Neural crest cell (in vitro differentiated cells): ENCODE data around the gene PRSS27. TPM values are rescaled to one million over a fixed set of nuclear protein-coding genes. Genes with fewer than 3 reads are reported as not detected.

ENCODE experiments used
- DNase-seq: peaks from one replicate; pipeline ENCODE4 v3.0.0; 2021; ENCODE audit warnings: low read depth, mixed read lengths, low spot score
- H3K27ac Mint-ChIP-seq: one replicate; pipeline ENCODE4 v1.8.0; 2021; ENCODE audit warnings: mild to moderate bottlenecking, mixed read lengths; ENCODE audit not compliant: unreplicated experiment
- H3K27me3 Mint-ChIP-seq: 2 replicates; pipeline ENCODE4 v1.8.0; 2021; ENCODE audit warnings: low read depth, mild to moderate bottlenecking, mixed read lengths
- H3K36me3 Mint-ChIP-seq: 2 replicates; pipeline ENCODE4 v1.8.0; 2021; ENCODE audit warnings: low read depth, mild to moderate bottlenecking, mixed read lengths
- H3K4me1 Mint-ChIP-seq: 2 replicates; pipeline ENCODE4 v1.8.0; 2021; ENCODE audit warnings: mixed read lengths
- H3K4me3 Mint-ChIP-seq: one replicate; pipeline ENCODE4 v1.8.0; 2021; ENCODE audit warnings: mild to moderate bottlenecking, mixed read lengths
- H3K9me3 Mint-ChIP-seq: 2 replicates; pipeline ENCODE4 v1.8.0; 2021; ENCODE audit warnings: mixed read lengths
- total RNA-seq: library from RNA; stranded (reverse); gene quantifications from 2 replicates; pipeline ENCODE4 v1.2.1, GENCODE V29; 2021
- TF ChIP-seq, protein P1 (sequence below): fragments of 200-600 bp; sonication (generic); conservative IDR thresholded peaks from 2 replicates; pipeline ENCODE4 v1.5.0; 2021; ENCODE audit warnings: antibody characterized with exemption, mild to moderate bottlenecking

PRSS27 gene
- total RNA-seq, 1 donor from 2014 or later, result 7.8 TPM

- H3K9me3 Mint-ChIP-seq, result no peaks in the 10 kb centered on the region
- no peak overlapping the region for H3K27ac Mint-ChIP-seq
- no peaks in the 10 kb centered on the region for H3K4me1 Mint-ChIP-seq
- H3K4me3 Mint-ChIP-seq, result no peak overlapping the region
- TF ChIP-seq, protein P1, sequence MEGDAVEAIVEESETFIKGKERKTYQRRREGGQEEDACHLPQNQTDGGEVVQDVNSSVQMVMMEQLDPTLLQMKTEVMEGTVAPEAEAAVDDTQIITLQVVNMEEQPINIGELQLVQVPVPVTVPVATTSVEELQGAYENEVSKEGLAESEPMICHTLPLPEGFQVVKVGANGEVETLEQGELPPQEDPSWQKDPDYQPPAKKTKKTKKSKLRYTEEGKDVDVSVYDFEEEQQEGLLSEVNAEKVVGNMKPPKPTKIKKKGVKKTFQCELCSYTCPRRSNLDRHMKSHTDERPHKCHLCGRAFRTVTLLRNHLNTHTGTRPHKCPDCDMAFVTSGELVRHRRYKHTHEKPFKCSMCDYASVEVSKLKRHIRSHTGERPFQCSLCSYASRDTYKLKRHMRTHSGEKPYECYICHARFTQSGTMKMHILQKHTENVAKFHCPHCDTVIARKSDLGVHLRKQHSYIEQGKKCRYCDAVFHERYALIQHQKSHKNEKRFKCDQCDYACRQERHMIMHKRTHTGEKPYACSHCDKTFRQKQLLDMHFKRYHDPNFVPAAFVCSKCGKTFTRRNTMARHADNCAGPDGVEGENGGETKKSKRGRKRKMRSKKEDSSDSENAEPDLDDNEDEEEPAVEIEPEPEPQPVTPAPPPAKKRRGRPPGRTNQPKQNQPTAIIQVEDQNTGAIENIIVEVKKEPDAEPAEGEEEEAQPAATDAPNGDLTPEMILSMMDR, result no peak
- no peaks in the 10 kb centered on the region for H3K36me3 Mint-ChIP-seq
- H3K27me3 Mint-ChIP-seq, result no peaks in the 10 kb centered on the region
- no peak for DNase-seq
Measured at GRCh38 chr16:2709588-2709984, 10.4 kb downstream of the PRSS27 start.

- Mint-ChIP-seq H3K27ac (no peak overlapping the region), H3K4me3 (no peak overlapping the region), H3K9me3 (no peaks in the 10 kb centered on the region), H3K27me3 (no peaks in the 10 kb centered on the region), H3K36me3 (no peaks in the 10 kb centered on the region), H3K4me1 (no peaks in the 10 kb centered on the region)
- TF ChIP-seq, protein P1, result no peak
- DNase-seq, result no peak
Measured at GRCh38 chr16:2708955-2709587, 11.0 kb downstream of the PRSS27 start.

- TF ChIP-seq, protein P1, result no peak
- Mint-ChIP-seq H3K4me3 (no peak overlapping the region), H3K4me1 (no peaks in the 10 kb centered on the region), H3K27ac (no peak overlapping the region), H3K36me3 (no peaks in the 10 kb centered on the region), H3K9me3 (no peaks in the 10 kb centered on the region), H3K27me3 (no peaks in the 10 kb centered on the region)
- no peak for DNase-seq
Measured at GRCh38 chr16:2708290-2708639, 11.8 kb downstream of the PRSS27 start.

DNA sequence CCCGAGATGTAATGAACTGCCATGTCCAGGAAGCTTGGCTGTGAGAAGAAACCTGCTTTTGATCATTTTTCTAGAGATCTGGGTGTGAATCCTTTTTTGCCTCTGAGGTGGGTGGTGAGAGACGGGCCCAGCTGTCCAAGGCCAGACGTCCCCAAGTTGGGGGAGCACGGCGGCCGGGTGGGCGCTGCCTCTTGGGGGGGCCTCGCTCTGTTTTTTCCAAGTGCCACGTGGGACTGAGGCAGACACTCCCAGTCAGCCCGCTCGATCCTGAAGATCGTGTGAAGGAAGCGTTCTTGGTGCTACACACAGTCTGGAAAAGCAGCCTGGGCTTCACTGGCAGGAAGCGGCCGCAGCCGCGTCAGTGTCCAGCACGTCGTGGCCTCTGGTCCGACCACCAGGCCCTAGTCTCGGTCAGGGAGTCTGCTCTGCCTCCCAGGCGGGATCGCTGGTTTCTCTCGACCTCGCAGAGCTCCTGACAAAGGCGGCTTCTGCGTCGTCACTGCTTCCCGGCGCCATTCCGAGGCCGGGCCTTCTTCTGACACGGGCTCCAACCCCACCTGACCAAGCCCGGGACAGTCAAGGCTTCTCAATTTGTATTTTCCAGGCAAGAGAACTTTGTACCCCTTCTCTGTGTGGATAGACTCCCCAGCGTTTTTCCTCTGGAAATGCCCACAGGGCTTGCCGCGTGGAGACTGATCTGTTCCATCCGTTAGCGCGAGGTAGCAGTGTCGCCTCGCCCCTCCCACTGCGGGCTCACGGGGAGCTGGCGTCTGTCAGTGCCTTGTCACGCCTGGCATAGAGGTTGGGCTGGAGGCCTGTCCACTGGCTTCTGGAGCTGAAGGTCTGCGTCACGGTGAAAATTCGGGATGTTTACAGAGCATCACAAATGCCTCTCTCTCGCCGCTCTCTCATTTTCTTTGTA lies 12.4 kb downstream of the PRSS27 start:
- H3K36me3 Mint-ChIP-seq, result no peaks in the 10 kb centered on the region
- no peak for DNase-seq
- H3K27ac Mint-ChIP-seq, result no peak overlapping the region
- H3K4me3 Mint-ChIP-seq, result no peak overlapping the region
- H3K27me3 Mint-ChIP-seq, result no peaks in the 10 kb centered on the region
- TF ChIP-seq, protein P1, result no peak
- no peaks in the 10 kb centered on the region for H3K9me3 Mint-ChIP-seq
- no peaks in the 10 kb centered on the region for H3K4me1 Mint-ChIP-seq

DNA sequence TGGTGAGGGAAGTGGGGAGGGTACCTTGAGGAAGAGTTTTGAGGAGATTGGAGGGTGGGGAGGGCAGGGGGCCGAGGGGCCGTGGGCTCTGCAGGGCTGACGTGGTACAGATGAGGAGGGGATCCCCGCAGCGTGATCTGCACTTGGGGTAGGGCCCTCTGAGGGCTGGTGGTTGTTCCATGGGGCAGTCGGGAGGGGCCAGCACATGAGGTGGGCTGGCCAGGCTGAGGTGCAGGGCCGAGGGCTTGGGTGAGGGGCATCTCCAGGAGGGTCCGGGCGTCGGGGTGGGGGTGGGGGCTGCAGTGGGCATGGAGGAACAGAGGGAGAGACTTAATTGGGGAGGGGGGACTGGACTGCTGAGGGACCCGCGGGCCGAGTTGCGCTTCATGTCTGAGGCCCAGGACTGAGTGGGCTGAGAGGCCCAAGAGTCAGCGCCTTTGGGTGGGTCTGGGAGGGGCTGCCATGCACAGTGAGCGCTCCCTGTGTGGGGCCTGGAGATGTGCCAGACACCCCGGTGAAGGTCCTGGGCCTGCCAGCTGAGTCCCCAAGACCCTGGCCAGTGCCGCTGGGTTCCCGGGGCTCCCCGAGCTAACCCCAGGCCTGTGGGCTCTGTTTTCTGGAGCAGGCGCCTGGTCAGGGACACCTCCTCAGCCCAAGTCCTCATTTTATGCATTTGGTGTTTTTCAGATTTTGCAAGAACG lies 13.3 kb downstream of the PRSS27 start:
- no peaks in the 10 kb centered on the region for H3K27me3 Mint-ChIP-seq
- no peaks in the 10 kb centered on the region for H3K9me3 Mint-ChIP-seq
- H3K4me3 Mint-ChIP-seq, result no peak overlapping the region
- no peak overlapping the region for H3K27ac Mint-ChIP-seq
- H3K36me3 Mint-ChIP-seq, result no peaks in the 10 kb centered on the region
- DNase-seq, result no peak
- H3K4me1 Mint-ChIP-seq, result no peaks in the 10 kb centered on the region
- TF ChIP-seq, protein P1, result no peak
